KMS-11 (cell line): ENCODE data around the gene ACVR1.

Source experiments
- H2AFZ ChIP-seq: fragments of 200-600 bp; sonication (generic); 2 replicates; pipeline ENCODE4 v1.6.1; 2016; ENCODE audit warnings: antibody characterized with exemption, mixed run types, low read depth
- H3K27ac ChIP-seq: fragments of 200-600 bp; sonication (generic); 2 replicates; pipeline ENCODE4 v1.6.1; 2016; ENCODE audit warnings: mild to moderate bottlenecking, mixed run types
- H3K27me3 ChIP-seq: fragments of 200-600 bp; sonication (generic); 2 replicates; pipeline ENCODE4 v1.6.1; 2017; ENCODE audit warnings: mild to moderate bottlenecking, low read depth, mixed run types, moderate library complexity; ENCODE audit not compliant: insufficient read depth
- H3K36me3 ChIP-seq: fragments of 200-600 bp; sonication (generic); 2 replicates; pipeline ENCODE4 v1.6.1; 2017; ENCODE audit warnings: mild to moderate bottlenecking, mixed run types; ENCODE audit not compliant: insufficient read depth
- H3K4me1 ChIP-seq: fragments of 200-600 bp; sonication (generic); 2 replicates; pipeline ENCODE4 v1.6.1; 2016; ENCODE audit warnings: mild to moderate bottlenecking, low read depth, mixed run types; ENCODE audit not compliant: poor library complexity, severe bottlenecking
- H3K4me2 ChIP-seq: fragments of 200-600 bp; sonication (generic); 2 replicates; pipeline ENCODE4 v1.7.0; 2016; ENCODE audit warnings: mild to moderate bottlenecking, mixed run types
- H3K4me3 ChIP-seq: fragments of 200-600 bp; sonication (generic); IDR thresholded peaks from 2 replicates; pipeline ENCODE4 v1.6.1; 2017; ENCODE audit warnings: low read depth, low read length, mixed read lengths; ENCODE audit not compliant: insufficient read depth
- H3K79me2 ChIP-seq: fragments of 200-600 bp; sonication (generic); 2 replicates; pipeline ENCODE4 v1.6.1; 2016; ENCODE audit warnings: low read depth, mixed run types; ENCODE audit not compliant: insufficient read depth
- H3K9ac ChIP-seq: fragments of 200-600 bp; sonication (generic); 2 replicates; pipeline ENCODE4 v1.6.1; 2016; ENCODE audit warnings: mild to moderate bottlenecking, mixed run types
- H4K20me1 ChIP-seq: fragments of 200-600 bp; sonication (generic); 2 replicates; pipeline ENCODE4 v1.6.1; 2016; ENCODE audit warnings: mild to moderate bottlenecking, mixed run types; ENCODE audit not compliant: insufficient read depth
- TF ChIP-seq, protein P1 (sequence below): fragments of 200-600 bp; sonication (generic); conservative IDR thresholded peaks from 2 replicates; pipeline ENCODE4 v1.6.1; 2017; ENCODE audit warnings: low read depth, mild to moderate bottlenecking, antibody characterized with exemption, low read length, moderate library complexity, mixed read lengths

ACVR1 gene

GRCh38 chr2:157737656-157738055, 138.5 kb downstream of the ACVR1 start:
- Histone ChIP-seq H3K4me3 (no peak overlapping the region), H3K9ac (no peak overlapping the region), H4K20me1 (no peaks in the 10 kb centered on the region), H3K27me3 (no peaks in the 10 kb centered on the region), H3K36me3 (peaks cover 3% of the 10 kb centered on the region; the same call in 1 of the 2 replicates), H3K79me2 (no peaks in the 10 kb centered on the region), H3K27ac (no peak overlapping the region), H3K4me2 (no peak overlapping the region), H3K4me1 (peaks cover 23% of the 10 kb centered on the region), H2AFZ (no peak overlapping the region)
- TF ChIP-seq, protein P1, sequence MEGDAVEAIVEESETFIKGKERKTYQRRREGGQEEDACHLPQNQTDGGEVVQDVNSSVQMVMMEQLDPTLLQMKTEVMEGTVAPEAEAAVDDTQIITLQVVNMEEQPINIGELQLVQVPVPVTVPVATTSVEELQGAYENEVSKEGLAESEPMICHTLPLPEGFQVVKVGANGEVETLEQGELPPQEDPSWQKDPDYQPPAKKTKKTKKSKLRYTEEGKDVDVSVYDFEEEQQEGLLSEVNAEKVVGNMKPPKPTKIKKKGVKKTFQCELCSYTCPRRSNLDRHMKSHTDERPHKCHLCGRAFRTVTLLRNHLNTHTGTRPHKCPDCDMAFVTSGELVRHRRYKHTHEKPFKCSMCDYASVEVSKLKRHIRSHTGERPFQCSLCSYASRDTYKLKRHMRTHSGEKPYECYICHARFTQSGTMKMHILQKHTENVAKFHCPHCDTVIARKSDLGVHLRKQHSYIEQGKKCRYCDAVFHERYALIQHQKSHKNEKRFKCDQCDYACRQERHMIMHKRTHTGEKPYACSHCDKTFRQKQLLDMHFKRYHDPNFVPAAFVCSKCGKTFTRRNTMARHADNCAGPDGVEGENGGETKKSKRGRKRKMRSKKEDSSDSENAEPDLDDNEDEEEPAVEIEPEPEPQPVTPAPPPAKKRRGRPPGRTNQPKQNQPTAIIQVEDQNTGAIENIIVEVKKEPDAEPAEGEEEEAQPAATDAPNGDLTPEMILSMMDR, result no peak

GRCh38 chr2:157735532-157735931, 140.6 kb downstream of the ACVR1 start:
- H3K36me3 ChIP-seq, result peaks cover 3% of the 10 kb centered on the region; the same call in 1 of the 2 replicates
- TF ChIP-seq, protein P1, result no peak

DNA sequence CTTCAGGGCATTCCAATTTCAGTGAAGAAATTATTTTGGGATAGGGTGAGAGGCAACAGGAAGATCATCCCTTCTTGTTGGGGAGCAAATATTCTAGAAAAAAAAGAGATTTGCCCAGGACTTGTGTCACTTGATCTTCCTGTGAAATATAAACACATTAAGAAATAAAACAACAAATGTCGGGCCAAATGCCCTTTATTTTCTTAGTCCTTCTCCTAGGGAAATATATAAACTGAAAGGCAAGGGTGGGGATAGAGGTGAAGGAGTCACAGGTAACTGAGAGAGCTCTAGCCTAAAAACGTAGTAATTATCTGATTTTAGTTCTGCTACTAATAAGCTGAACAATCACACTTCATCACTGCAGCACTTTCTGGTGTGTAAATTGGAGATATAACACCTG, 142.9 kb downstream of the ACVR1 start:
- Histone ChIP-seq H4K20me1 (no peaks in the 10 kb centered on the region), H3K4me2 (no peak overlapping the region), H3K4me1 (peaks cover 10% of the 10 kb centered on the region), H3K79me2 (no peaks in the 10 kb centered on the region), H3K27ac (no peak overlapping the region), H3K4me3 (no peak overlapping the region), H3K36me3 (peaks cover 3% of the 10 kb centered on the region; the same call in 1 of the 2 replicates), H3K9ac (no peak overlapping the region), H2AFZ (no peak overlapping the region), H3K27me3 (no peaks in the 10 kb centered on the region)
- TF ChIP-seq, protein P1, result no peak

More at GRCh38 chr2:157735532-157735931, 140.6 kb downstream of the ACVR1 start:
- H4K20me1 ChIP-seq, result no peaks in the 10 kb centered on the region
- H3K27ac ChIP-seq, result no peak overlapping the region
- no peak overlapping the region for H2AFZ ChIP-seq
- no peak overlapping the region for H3K9ac ChIP-seq
- no peak overlapping the region for H3K4me3 ChIP-seq
- no peaks in the 10 kb centered on the region for H3K27me3 ChIP-seq
- H3K4me1 ChIP-seq, result peaks cover 23% of the 10 kb centered on the region
- H3K79me2 ChIP-seq, result no peaks in the 10 kb centered on the region
- no peak overlapping the region for H3K4me2 ChIP-seq

GRCh38 chr2:157732596-157732995, 143.5 kb downstream of the ACVR1 start:
- Histone ChIP-seq H3K27me3 (no peaks in the 10 kb centered on the region), H3K9ac (no peak overlapping the region), H3K36me3 (peaks cover 3% of the 10 kb centered on the region; the same call in 1 of the 2 replicates), H3K79me2 (no peaks in the 10 kb centered on the region), H3K27ac (no peak overlapping the region), H3K4me1 (peaks cover 8% of the 10 kb centered on the region), H3K4me3 (no peak overlapping the region), H3K4me2 (no peak overlapping the region), H2AFZ (no peak overlapping the region), H4K20me1 (no peaks in the 10 kb centered on the region)
- TF ChIP-seq, protein P1, result no peak
